PC-3 (cell line): Measurements from ENCODE around the gene LENG1. TPM values are rescaled to one million over a fixed set of nuclear protein-coding genes. Genes with fewer than 3 reads are reported as not detected.

Source experiments
- ATAC-seq: fragments of 200-7000 bp; cut with Tn5 transposase; 2 replicates; pipeline ENCODE4 v1.9.1; 2020; ENCODE audit warnings: mild to moderate bottlenecking, moderate library complexity
- BruUV-seq: library from RNA; stranded (reverse); fragments of 400-500 nt; replicated peaks from 2 replicates; lab custom pipeline; 2021; lab: Mats Ljungman, UMichigan
- CTCF ChIA-PET: fragments of 300-600 bp; sonication (Branson Sonifier 250); formaldehyde crosslinking; loops from one replicate; lab custom pipeline; 2022; ENCODE audit warnings: antibody characterized with exemption; lab: Charles Lee
- POLR2A ChIA-PET: fragments of 300-600 bp; sonication (Branson Sonifier 250); formaldehyde crosslinking; loops from one replicate; lab custom pipeline; 2022; ENCODE audit warnings: antibody characterized with exemption; ENCODE audit not compliant: unreplicated experiment; lab: Charles Lee
- DNase-seq: peaks from one replicate; pipeline ENCODE4 v3.0.0-alpha.2; 2015
- H2AFZ ChIP-seq: fragments of 300-600 bp; sonication (generic); 2 replicates; pipeline ENCODE4 v1.6.0; 2016; ENCODE audit warnings: antibody characterized with exemption, low read length
- H3F3A ChIP-seq: fragments of 300-600 bp; sonication (generic); one replicate; pipeline ENCODE4 v1.6.0; 2017; ENCODE audit warnings: antibody characterized with exemption, low read length, control low read depth, mild to moderate bottlenecking; ENCODE audit not compliant: unreplicated experiment
- H3K27ac ChIP-seq: fragments of 300-600 bp; sonication (generic); 2 replicates; pipeline ENCODE4 v1.5.1; 2016; ENCODE audit warnings: mild to moderate bottlenecking, low read length
- H3K27me3 ChIP-seq: fragments of 300-600 bp; sonication (generic); 2 replicates; pipeline ENCODE4 v1.6.1; 2016; ENCODE audit warnings: low read length, mixed read lengths
- H3K36me3 ChIP-seq: fragments of 300-600 bp; sonication (generic); 2 replicates; pipeline ENCODE4 v1.6.1; 2016; ENCODE audit warnings: low read depth, mixed run types, low read length, mixed read lengths
- H3K4me1 ChIP-seq: fragments of 300-600 bp; sonication (generic); 2 replicates; pipeline ENCODE4 v1.5.1; 2016; ENCODE audit warnings: low read length; ENCODE audit not compliant: insufficient read depth
- H3K4me2 ChIP-seq: fragments of 300-600 bp; sonication (generic); 2 replicates; pipeline ENCODE4 v1.6.0; 2016; ENCODE audit warnings: low read length
- H3K4me3 ChIP-seq: fragments of 300-600 bp; sonication (generic); 2 replicates; pipeline ENCODE4 v1.5.1; 2016; ENCODE audit warnings: mild to moderate bottlenecking, low read length, mixed read lengths
- H3K79me2 ChIP-seq: fragments of 300-600 bp; sonication (generic); 2 replicates; pipeline ENCODE4 v1.6.1; 2017; ENCODE audit warnings: low read length, mixed read lengths
- H3K9ac ChIP-seq: fragments of 300-600 bp; sonication (generic); 2 replicates; pipeline ENCODE4 v1.6.0; 2016; ENCODE audit warnings: mild to moderate bottlenecking, low read length
- H3K9me2 ChIP-seq: fragments of 300-600 bp; sonication (generic); replicated peaks from 2 replicates; pipeline ENCODE4 v1.6.1; 2016; ENCODE audit warnings: mixed run types, low read length, mixed read lengths
- H3K9me3 ChIP-seq: fragments of 300-600 bp; sonication (generic); 2 replicates; pipeline ENCODE4 v1.6.1; 2016; ENCODE audit warnings: low read length, mixed read lengths
- H4K20me1 ChIP-seq: fragments of 300-600 bp; sonication (generic); 2 replicates; pipeline ENCODE4 v1.6.1; 2016; ENCODE audit warnings: low read length, mixed read lengths
- CTCF ChIP-seq: fragments of 300-600 bp; sonication (generic); conservative IDR thresholded peaks from 2 replicates; pipeline ENCODE4 v1.5.1; 2017; ENCODE audit warnings: antibody characterized with exemption, low read depth, mild to moderate bottlenecking, low read length
- EZH2 ChIP-seq: fragments of 300-600 bp; sonication (generic); IDR thresholded peaks from one replicate; pipeline ENCODE4 v1.6.1; 2017; ENCODE audit warnings: antibody characterized with exemption, mild to moderate bottlenecking, low read length; ENCODE audit not compliant: unreplicated experiment
- EZH2phosphoT487 ChIP-seq: fragments of 300-600 bp; sonication (generic); IDR thresholded peaks from 2 replicates; pipeline ENCODE4 v1.6.1; 2018; ENCODE audit warnings: mild to moderate bottlenecking, antibody characterized with exemption, low read length, borderline replicate concordance
- intact Hi-C: fragments of 100-400 bp; cut with micrococcal nuclease; formaldehyde crosslinking; loops from 2 replicates; pipeline ENCODE4 v1.9.0; 2023
- total RNA-seq: library from RNA; depleted of rRNA; stranded (reverse); fragments of >200 nt; gene quantifications from 2 replicates; pipeline ENCODE4 v1.2.3, GENCODE V29; 2014; rRNA removed

The LENG1 gene
- total RNA-seq, 1 experiment from 2014 or later = 13.6 TPM

GRCh38 chr19:54105796-54106195 is 53.7 kb downstream of the LENG1 start:
- DNase-seq (no peak), ATAC-seq (no peak)
- Histone ChIP-seq H3K9me3 (no peaks in the 10 kb centered on the region), H3K4me1 (peaks cover 4% of the 10 kb centered on the region; the same call in 1 of the 2 replicates), H3K9me2 (no peaks in the 10 kb centered on the region), H3K27ac (no peak overlapping the region), H3K27me3 (no peaks in the 10 kb centered on the region), H3K79me2 (peaks cover 33% of the 10 kb centered on the region), H4K20me1 (no peaks in the 10 kb centered on the region), H3F3A (no peaks in the 10 kb centered on the region), H2AFZ (no peak overlapping the region), H3K36me3 (peaks cover 27% of the 10 kb centered on the region; the same call in 1 of the 2 replicates), H3K4me2 (no peak overlapping the region), H3K9ac (no peak overlapping the region), H3K4me3 (no peak overlapping the region)
- intact Hi-C loops = no loop called here
- TF ChIP-seq EZH2phosphoT487 (no peak), CTCF (no peak), EZH2 (no peak)
- CTCF ChIA-PET = no interaction called here
- BruUV-seq = no TSS peak
- POLR2A ChIA-PET = no interaction called here

Other genes starting within 250 kb of the LENG1 start
- 0.15 and 0.23 TPM in 2 replicates for gene CACNG8, start 196.8 kb downstream of the LENG1 start, total RNA-seq
- 1.8 TPM in 1 of 2 replicates, not detected in the other for gene CACNG6, start 168.1 kb downstream of the LENG1 start, total RNA-seq
- gene VSTM1, start 95.8 kb downstream of the LENG1 start, total RNA-seq = not detected in 2 replicates
- gene TARM1, start 78.4 kb downstream of the LENG1 start, total RNA-seq = not detected in 2 replicates
- gene OSCAR, start 58.9 kb downstream of the LENG1 start, total RNA-seq = 0.46 TPM in 1 of 2 replicates, not detected in the other
- gene NDUFA3, start 56.9 kb downstream of the LENG1 start, total RNA-seq = 91.6 and 138 TPM in 2 replicates
- 55.4 and 74.2 TPM in 2 replicates for gene TFPT, start 44.1 kb downstream of the LENG1 start, total RNA-seq
- 170 and 196 TPM in 2 replicates for gene PRPF31, start 44.0 kb downstream of the LENG1 start, total RNA-seq
- gene CNOT3, start 22.0 kb downstream of the LENG1 start, total RNA-seq = 41.1 and 60.2 TPM in 2 replicates
- gene TMC4, start 13.4 kb upstream of the LENG1 start, total RNA-seq = 11.2 and 13.4 TPM in 2 replicates
- 231 and 261 TPM in 2 replicates for gene MBOAT7, start 29.9 kb upstream of the LENG1 start, total RNA-seq
- gene TSEN34, start 31.6 kb upstream of the LENG1 start, total RNA-seq = 122 and 173 TPM in 2 replicates
- gene RPS9, start 41.1 kb upstream of the LENG1 start, total RNA-seq = 3,477 and 3,621 TPM in 2 replicates
- gene LILRB3, start 63.3 kb upstream of the LENG1 start, total RNA-seq = not detected in 2 replicates
- not detected in 2 replicates for gene LILRA6, start 83.1 kb upstream of the LENG1 start, total RNA-seq
- gene LILRB5, start 97.6 kb upstream of the LENG1 start, total RNA-seq = not detected in 2 replicates
- not detected in 2 replicates for gene LILRB2, start 121.4 kb upstream of the LENG1 start, total RNA-seq
- not detected in 2 replicates for gene LILRA5, start 153.4 kb upstream of the LENG1 start, total RNA-seq
- not detected in 2 replicates for gene LILRA4, start 179.4 kb upstream of the LENG1 start, total RNA-seq
- not detected in 2 replicates for gene LAIR1, start 205.2 kb upstream of the LENG1 start, total RNA-seq